GM10248 (cell line): ENCODE data around the gene CAAP1.

Experiments used
- CTCF ChIA-PET: fragments of 300-600 bp; sonication (Branson Sonifier 250); formaldehyde crosslinking; extraction: SDS; loops from one replicate; lab custom pipeline; 2021; ENCODE audit warnings: antibody characterized with exemption; lab: Yijun Ruan, JAX
- POLR2A ChIA-PET: fragments of 350-650 bp; sonication (Branson Sonifier 250); formaldehyde crosslinking; extraction: SDS; loops from one replicate; lab custom pipeline; 2020; ENCODE audit warnings: antibody characterized with exemption; lab: Yijun Ruan, JAX
- DNase-seq: peaks from one replicate; pipeline ENCODE4 v3.0.0; 2012; ENCODE audit errors: extremely low spot score
- CTCF ChIP-seq: IDR thresholded peaks from 2 replicates; pipeline ENCODE4 v1.5.1; 2012; ENCODE audit warnings: mild to moderate bottlenecking, low read depth; ENCODE audit errors: extremely low read depth, missing control alignments, control extremely low read depth

CAAP1 gene

GRCh38 chr9:26812217-26812616 lies 80.4 kb downstream of the CAAP1 start:
- ChIA-PET CTCF (no interaction called here), POLR2A (no interaction called here)
- TF ChIP-seq CTCF = no peak
- no peak for DNase-seq

DNA sequence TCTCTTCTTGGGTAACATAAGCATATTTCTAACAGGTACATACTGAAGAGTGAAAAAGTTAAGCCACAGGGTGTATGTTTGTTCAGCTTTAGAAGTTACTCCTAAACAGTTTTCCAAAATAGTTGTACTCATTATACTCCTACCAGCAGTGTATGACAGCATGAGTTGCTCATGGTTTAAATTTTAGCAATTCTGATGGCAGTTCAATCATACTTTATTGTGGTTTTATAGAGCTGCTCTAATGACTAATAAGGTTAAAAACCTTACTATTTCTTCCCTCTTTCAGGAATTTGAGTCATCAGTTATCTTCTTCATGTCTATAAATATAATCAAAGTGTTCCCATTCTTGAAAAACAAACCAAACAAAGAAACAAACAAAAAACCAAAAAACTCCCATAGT lies 81.5 kb downstream of the CAAP1 start:
- POLR2A ChIA-PET = no interaction called here
- no peak for TF ChIP-seq CTCF
- CTCF ChIA-PET = no interaction called here
- DNase-seq = no peak

DNA sequence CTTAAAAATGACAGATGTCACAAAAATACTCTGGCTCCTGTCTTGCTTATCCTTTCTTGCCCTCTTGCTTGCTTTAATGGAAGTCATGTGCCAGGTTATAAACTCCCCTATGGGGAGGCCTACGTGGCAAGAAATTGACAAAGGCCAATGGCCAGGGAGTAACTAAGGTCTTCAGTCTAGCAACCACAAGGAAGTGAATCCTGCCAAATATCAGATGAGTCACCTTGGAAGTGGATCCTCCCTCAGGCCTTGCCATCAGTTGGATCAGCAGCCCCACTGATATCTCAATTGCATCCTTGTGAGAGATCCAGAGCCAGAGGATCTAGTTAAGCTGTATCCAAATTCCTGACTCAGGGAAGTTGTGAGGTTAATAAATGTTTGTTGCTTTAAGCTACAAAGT lies 82.8 kb downstream of the CAAP1 start:
- ChIA-PET CTCF (no interaction called here), POLR2A (no interaction called here)
- no peak for TF ChIP-seq CTCF
- no peak for DNase-seq

DNA sequence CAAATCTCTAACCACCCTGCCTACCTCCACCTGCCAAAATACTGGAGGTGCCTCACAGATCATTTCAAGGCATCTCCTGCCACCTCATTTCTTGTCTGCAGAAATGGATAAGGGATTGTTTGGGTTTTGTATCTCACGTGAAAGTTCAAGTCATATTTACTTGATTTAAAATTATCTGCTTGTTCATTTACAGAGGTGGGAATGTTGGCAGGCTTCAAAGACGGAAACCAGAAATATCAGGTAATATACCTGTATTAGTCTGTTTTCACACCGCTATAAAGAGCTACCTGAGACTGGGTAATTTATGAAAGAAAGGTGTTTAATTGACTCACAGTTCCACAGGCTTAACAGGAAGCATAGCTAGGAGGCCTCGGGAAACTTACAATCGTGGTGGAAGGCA lies 85.4 kb downstream of the CAAP1 start:
- DNase-seq = no peak
- no peak for TF ChIP-seq CTCF
- ChIA-PET POLR2A (no interaction called here), CTCF (interaction anchor here (0.9 kb wide), 1 partner anchor 32 kb away, joined by 3 read pairs; no protein-coding TSS in a partner anchor)

DNA sequence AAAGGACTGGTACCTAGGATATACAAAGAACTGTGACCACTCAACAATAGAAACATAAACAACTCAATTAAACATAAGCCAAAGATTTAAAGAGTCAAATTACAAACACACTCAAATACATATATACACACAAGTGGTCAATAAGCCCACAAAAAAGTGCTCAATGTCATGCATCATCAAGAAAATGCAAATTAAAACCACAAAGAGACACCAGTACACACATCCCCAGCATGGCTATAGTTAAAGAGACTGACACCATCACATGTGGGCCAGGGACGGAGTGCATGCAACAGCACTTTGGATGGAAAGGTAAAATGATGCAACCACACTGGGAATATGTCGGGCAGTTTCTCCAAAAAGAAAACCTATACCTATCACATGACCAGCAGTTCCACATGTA lies 89.7 kb downstream of the CAAP1 start:
- ChIA-PET CTCF (no interaction called here), POLR2A (no interaction called here)
- no peak for DNase-seq
- TF ChIP-seq CTCF = no peak

DNA sequence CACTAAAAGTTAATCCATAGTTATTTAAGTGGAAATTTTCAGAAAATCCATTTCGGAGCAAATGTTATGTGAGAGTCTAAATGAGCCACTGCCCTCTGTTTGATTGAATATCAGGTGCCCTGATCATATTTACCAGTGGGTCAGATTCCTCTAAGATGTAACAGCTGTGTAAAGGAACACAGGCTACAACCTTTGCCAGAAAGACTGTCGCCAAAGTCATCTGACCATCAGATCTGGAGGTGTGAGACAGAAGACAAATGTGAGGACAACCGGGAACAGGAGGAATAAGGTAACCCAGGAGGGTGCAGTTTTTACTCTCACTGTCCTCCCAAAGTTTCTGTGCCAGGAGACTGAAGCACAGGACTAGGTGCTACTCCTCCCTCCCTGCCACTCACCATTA lies 90.8 kb downstream of the CAAP1 start:
- POLR2A ChIA-PET = no interaction called here
- CTCF ChIA-PET = no interaction called here
- TF ChIP-seq CTCF = no peak

GRCh38 chr9:26800322-26800721 lies 92.3 kb downstream of the CAAP1 start:
- TF ChIP-seq CTCF = no peak
- ChIA-PET POLR2A (interaction anchor here (0.6 kb wide), 1 partner anchor 58 kb away, joined by 4 read pairs; no protein-coding TSS in a partner anchor), CTCF (no interaction called here)
- DNase-seq = no peak

More for the DNA sequence above, 90.8 kb downstream of the CAAP1 start:
- DNase-seq = no peak
